ENCODE measurements around the gene GTF3C1.

Gene GTF3C1

DNA sequence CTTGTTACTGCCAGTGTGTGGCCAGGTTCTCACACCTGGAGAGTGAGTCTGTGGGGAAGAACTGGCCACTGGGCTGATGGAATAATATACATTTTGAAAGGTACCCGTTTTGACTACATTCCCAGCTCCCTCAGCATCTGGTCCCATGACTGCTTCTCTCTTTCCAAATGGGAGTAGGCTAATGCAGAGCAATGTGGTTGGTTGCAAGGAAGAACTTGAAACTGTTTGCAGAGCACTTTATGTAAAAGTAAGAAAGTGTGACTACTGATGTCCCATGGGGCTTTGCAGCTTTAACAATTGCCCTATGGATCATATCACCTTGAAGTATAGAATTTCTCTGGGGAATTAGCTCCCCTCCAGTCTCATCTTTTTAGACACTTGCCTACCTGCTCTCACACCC lies 9.2 kb upstream of the GTF3C1 start:
- DNase-seq = no peak

DNA sequence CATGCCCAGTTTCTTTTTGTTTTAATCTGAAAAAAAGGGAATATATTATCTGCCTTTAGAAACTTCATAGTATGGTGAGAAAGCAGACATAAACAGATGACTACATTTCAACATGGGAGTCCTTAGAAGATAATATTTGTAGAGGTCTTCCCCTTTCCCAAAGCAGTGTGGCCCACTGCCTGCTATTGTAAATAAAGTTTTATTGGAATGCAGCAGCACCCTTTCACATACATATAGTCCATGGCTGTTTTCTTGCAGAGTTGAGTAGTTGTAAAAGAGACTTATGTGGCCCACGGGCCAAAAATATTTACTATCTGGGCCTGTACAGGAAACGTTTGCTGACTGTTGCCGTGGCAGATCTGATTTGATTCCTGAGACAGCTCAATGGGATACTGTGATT lies 8.7 kb upstream of the GTF3C1 start:
- no peak for DNase-seq

DNA sequence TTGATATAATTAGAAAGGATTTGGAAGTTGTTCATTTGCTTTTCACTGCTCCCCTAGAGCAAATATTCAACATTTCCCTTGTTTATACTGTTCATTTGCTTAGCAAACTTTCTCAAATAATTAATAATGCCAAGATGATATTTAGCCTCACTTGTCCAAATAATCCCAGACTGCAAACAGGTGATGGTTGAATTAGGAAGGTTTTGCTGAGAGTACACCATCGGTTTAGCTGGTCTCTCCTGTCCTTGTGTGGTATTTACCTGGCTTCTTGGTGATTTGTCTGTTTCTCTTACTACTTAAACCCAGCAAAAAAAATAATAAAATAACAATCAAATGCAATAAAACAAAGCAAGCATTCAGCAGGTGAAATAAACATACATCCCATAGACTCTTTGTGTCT lies 6.8 kb upstream of the GTF3C1 start:
- no peak for DNase-seq

DNA sequence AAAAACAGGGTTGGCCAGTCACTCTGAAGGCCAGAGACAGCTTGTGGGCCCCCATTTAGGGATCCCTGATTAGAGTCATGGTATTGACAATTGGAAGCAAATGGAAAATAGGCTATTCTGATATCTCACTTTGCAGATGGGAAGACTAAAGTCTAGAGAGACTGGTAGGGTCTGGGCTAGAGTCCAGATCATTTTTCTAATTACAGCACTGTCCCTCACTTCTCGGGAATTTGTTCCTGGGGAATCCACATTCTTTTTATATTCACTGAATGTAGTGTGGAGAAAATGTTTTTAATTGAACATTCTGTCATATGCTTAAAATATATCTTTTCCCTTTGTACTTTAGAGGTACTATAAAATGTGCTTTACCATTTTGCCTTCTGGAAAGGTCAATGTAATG lies 1.3 kb upstream of the GTF3C1 start:
- no peak for DNase-seq

DNA sequence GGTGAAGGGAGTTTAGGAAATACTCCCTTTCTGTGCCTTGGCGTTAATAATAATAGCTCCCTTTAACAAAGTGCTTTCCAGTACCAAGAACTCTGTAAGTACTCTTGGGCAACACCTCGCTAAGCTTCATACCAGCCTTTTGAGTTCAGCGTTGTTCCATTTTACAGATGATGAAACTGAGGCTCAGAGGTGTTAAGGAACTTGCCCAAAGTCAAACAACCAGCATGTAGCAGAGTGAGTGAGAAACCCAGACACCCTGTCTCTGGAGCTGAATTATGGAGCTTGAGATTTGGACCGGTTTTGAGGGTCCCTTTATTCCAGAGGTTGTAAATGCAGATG lies 838 bp upstream of the GTF3C1 start:
- no peak for DNase-seq

DNA sequence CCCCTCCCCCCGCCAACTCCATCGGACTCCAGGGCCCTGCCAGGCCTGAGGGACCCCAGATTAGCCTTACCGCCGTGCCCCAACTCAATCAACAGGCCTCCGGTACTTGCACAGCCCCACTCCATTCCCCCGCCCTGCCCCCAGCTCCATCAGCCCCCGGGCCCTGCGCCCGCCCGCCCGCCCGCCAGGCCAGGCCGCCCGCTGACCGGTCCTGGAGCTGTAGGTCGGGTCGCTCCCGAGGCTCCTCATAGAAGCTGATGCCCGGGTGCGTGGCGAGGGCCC lies 308 bp downstream of the GTF3C1 start:
- no peak for DNase-seq

DNA sequence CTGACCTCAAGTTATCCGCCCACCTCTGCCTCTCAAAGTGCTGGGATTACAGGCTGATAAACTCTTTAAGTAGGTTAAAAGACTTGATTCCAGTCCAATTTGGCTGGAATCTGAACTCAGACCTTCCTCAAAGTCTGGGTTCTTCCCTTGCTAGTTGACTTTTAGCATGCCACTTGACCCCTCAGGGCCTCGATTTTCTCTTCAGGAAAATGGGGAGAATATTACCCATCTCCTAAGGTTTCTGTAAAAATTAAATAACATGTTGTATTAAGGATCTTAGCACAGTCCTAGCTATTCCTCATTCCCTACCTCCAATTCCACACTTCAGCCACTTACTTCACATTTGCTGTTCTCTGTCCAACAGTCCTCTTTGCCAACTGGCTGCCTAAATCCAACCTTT lies 1.9 kb downstream of the GTF3C1 start:
- no peak for DNase-seq

DNA sequence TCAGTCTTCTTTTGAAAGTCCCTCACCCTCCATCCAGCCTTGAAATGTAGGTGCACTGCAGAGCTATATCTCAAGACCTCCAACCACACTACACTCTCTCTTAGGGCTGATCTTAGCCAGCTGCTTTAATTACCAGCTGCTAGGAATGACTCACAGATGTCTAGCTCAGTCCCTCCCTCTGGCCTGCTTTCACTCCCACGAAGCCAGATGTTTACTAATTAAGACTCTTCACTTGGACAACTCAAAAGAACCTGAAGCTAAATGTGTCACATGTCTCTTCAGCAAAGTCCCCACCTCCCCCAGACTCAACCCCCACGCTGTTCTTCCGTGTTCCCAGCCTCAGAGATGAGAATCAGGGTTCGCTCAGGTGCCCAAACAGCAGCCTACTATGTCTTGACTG lies 2.6 kb downstream of the GTF3C1 start:
- DNase-seq = no peak

DNA sequence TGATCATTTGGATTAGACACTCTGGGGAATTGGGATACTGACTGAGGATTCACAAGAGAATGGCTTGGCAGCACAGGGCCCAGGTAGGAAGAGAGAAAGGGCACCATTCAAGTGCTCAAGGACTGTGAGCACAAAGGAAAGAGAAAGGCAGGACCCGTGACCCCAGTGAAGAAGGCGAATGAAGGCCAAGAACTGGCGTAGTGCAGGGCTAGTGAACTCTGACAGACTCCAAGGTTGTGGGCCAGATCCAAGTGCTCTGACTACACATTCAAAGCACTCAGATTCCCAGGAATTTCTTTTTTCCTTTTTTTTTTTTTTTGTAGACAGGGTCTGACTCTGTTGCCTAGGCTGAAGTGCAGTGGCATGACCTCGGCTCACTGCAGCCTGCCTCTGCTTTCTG lies 5.0 kb downstream of the GTF3C1 start:
- DNase-seq = no peak

DNA sequence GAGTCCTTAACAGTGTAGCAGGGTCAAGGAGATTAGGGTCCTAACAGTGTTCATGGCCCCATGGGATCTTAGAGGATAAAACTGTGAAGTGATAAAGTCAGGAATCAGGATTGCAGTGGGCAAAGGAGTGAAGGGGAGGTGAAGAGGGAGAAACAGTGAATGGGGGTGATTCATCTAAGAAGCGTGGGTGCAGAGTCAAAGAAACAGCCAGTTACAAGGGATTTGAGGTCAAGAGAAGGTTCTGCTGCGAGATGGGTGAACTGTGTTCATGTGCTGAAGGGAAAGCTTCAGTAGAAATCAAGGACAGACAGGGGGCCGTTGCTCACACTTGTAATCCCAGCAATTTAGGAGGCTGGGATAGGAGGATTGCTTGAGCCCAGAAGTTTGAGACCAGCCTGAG lies 5.9 kb downstream of the GTF3C1 start:
- no peak for DNase-seq

DNA sequence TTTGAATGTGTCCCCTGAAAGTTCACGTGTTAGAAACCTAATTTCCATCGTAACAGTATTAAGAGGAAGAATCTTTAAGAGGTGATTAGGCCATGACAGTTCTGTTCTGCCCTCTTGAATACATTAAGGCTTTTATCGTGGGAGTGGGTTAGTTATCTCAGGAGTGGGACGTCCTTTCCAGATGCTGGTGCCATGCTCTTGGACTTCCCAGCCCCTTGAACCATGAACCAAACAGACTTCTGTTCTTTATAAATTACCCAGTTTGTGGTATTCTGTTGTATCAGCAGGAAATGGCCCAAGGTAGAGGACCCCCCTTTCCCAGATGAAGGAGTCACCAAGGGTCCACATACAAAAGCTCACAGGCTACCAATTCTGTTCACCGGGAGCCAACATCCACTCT lies 10.1 kb downstream of the GTF3C1 start:
- no peak for DNase-seq

DNA sequence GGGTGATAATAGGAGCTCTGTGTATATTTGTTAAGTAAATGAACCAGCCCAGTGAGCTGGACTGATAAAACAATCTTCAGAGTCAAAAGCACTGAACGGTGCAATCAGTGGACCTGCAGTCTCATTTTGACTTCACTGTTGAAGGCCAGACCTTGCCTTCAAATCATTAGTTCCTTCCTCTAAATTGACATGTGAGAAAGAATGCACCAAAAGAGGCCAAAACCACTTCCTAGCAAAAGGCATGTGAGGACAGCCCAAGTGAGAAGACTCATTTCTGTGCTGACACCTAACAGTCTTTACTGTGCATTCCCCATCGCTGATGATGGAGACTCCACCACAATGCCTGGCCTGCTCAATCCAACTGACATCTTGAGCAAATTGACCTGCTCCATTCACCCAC lies 10.6 kb downstream of the GTF3C1 start:
- no peak for DNase-seq

DNA sequence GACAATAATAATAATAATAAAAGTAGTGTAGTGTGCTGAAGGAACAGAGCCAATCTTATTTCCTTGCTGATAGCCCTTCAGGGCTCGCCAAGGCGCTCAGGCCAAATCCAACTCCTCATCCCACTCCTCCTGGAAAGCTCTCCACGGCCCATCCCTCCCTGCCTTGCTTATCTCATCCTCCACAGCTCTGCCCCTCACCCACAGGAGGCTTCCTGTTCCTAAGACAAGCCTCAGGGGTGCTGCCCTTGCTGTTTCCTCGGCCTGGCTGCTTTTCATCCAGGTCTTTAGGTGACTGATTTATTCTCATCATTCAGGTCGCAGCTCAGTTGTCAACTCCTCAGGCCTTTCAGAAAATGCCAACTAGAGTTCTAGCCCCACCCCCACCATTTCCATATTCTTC lies 11.2 kb downstream of the GTF3C1 start:
- DNase-seq = no peak

DNA sequence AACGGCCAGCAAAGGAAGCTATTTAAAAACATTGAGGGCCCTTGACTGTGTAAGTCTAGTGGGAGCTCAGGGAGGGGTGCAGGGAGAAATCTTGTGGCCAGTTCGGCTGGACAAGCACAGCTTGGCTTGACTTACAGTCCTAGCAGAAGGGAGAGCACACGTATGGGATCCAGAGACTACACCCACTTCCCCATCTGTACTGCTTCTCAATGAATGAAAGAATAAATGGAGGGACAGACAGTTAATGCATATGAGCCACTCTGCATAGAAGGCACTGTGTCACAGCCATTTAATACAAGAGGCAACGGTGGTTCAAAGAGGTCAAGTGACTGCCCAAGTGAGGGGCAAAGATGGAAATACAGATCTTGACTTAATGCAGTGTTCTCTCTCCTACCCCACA lies 15.5 kb downstream of the GTF3C1 start:
- DNase-seq = no peak

DNA sequence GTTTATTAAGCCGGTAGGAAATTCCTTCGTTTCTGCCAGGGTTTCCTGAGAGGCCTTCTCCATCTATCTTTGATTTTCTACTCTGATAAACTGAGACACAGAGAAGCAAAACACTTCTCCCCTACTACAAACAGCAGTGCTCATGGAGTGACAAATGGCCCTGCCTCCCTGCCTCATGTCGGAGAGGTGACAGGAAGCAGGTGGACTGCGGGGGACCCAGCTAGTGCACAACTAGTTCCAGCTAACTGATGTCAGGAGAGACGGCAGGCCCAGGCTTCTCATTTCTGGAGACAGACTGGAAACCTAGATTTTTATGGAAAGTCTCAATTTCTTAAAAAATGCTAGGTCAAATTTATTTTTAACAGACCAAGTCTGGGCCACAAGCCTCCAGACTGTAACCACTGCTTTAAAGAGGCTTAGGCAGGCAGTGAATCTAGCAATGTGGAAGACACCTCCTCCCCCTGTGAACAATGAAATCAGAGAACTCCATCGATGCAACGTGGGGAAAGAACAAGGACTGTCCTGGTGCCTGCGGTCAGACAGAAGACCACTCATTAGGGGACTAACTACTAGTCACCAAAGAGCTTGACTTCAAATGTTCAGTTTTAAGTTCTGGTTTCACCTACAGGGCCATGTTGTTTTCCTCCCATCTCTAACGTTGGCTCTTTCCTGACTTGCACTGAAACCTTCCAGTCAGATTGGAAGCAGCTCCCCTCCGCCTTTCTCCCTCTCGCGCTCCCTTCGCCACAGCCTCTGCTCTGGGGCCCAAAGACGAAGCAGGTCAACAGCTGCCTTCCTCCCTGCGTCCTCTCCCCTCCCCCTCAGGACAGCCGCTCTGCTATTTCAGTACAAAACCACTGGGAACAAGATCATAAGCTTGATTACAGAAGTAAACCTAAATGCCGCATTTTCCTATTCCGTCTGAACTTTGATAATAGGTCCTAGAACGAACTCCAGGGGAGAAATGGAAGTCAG lies 17.6 kb downstream of the GTF3C1 start:
- DNase-seq = no peak

DNA sequence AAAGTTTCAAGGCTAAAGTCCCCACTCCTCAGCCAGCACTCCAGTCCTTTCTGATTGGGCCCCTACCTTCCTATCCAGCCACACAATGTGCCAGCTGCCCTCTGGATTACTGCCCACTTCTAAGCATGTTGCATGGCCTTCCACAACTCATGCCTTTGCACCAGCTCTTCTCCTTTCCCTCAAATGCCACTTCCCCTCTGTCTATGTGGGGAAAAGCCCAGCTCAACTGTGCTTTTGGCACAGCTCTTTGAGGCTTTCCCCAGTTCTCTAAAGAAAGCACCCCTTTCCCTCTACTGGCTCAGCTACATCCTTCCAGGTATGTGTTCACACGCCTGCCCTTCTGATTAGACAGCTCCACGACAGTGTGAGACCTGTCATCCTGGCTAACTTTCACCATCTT lies 18.5 kb downstream of the GTF3C1 start:
- DNase-seq = no peak

DNA sequence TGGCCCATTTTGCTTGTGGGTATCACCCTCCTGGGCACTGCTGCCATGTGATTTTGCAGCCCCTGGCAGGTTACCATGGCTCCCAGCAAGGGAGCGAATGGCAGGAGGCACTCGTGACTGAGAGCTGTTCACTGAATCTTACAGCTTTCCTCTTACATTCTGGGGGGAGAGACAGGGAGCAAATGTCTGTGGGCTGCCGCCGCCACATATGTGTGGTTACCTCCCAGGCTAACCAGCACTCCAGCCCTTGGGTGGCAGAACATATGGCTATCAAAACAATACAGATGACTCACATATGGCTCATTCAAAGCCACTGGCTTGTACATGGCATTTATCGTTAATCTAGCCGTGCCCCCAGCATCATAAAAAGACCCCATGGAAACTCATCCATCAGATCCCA lies 19.8 kb downstream of the GTF3C1 start:
- DNase-seq = no peak

DNA sequence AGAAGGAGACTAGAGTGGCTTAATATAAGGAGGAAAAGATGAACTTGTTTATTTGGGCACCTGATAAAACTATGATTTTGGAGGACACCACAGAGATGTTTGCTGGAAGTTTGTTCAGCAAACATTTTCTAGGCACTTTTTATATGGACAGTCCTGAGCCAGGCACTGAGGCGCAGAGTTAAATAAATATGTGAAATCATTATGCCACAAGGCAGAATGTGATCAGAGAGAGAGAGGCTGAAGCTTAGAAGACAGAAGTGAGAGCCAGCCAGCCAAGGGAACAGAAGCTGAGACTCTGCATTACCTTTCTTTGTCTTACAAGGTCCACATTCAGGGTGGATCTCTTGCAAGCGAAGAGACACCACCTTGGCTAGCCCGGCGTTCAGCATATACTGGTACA lies 21.4 kb downstream of the GTF3C1 start:
- DNase-seq = no peak

DNA sequence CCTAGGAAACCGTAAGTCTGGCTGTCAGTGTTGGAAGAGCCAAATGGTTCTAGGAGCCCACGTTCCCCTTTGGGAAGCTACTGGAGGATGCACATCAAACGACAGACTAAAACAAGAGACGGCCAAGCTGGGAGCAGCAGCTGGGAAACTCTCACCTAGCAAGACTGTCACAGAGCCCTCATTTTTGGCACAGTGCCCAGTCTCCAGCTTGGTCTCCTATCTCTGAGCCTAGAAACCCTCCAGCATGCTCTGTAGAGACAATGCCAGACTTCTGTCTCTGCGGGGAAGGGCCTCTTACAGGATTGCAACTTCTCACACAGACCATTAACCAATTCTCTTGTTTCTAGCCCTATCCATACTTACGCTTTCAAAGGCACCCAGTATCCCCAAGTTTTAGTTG lies 23.5 kb downstream of the GTF3C1 start:
- no peak for DNase-seq

DNA sequence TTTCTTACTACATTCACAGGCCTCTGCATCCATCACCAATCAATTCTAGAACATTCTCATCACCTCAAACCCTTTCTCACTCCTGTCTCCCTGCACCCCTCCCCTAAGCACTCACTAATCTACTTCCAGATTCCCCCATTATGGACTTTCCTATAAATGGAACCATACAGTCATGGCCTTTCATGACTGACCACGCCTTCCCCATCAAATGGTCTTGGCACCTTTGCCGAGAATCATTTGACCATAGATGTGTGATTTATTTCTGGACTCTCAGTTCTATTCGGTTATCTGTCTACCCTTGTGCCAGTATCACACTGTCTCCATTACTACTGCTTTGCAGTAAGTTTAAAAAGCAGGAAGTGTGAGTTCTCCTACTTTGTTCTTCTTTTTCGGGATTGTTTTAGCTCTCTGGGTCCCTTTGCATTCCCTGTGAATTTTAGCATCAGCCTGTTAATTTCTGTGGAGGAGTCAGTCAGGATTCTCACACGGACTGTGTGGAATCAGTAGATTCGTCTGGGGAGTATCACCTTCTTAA lies 27.5 kb downstream of the GTF3C1 start:
- DNase-seq = no peak

DNA sequence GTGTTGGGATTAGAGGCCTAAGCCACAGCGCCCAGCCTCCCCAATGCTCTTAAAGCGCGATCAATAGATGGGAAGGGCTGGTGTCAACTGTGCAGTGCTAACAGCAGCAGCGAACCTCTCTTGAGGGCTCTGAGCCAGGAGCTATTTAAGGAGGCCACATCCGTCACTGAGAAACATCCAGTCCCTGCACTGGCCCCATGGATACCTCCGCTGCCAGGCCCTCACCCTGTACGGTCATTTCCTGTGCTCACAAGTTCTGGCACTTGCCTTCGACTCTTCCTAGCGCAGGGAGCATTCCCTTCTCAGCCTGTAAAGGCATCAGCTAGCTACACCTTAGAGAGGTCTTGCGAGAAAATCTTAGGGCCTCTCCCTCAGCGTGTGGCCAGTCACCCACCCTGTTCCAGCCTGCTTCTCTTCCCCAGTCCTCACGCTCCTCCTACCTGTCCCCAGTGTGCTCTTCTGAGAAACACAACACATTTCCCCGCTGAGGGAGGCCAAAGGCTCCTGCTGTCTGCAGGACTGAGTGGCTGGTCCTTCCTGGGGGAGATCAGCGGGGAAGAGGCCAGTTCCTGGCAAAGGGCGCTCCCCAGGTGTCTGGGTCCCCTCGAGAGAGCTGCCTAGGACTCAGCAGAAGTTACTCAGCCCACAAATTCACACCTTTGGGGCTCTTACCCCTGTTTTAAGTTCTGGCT lies 28.6 kb downstream of the GTF3C1 start:
- DNase-seq = no peak

DNA sequence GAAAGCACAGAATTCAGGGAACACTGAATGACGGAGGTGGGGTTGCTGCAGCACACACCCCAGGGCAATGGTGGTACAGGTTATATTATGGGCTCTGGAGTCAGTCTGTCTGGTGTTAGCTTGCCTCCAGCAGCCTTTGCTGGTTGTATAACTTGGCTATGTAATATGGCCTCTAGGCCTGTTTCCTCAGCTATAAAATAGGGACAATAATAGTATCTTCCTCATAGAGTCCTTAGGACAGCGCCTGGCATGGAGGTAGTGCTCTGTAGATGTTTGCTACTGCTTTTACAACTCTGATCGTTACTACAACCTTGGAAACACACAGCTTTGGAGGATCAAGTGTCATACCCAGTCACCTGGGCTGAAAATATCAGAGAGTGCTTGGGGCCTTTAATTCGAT lies 31.5 kb downstream of the GTF3C1 start:
- no peak for DNase-seq

DNA sequence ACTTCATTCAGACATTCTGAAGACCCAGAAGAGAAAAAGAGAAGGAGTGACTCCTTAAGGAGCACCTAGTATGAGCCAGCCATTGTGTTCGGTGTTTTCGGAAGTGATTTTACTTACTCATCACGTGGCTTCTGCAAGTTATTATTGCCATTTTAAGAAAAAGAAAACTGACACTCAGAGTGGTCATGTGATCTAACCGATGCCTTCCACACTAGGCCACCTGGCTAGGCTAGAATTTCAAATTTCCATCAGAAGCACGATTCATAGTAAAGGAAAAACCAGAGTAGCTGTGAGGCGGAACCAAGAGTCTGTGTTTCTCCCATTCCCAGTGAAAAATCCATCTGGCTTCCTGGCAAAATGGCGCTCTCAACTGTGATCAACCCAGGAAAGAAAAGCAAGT lies 32.0 kb downstream of the GTF3C1 start:
- no peak for DNase-seq

DNA sequence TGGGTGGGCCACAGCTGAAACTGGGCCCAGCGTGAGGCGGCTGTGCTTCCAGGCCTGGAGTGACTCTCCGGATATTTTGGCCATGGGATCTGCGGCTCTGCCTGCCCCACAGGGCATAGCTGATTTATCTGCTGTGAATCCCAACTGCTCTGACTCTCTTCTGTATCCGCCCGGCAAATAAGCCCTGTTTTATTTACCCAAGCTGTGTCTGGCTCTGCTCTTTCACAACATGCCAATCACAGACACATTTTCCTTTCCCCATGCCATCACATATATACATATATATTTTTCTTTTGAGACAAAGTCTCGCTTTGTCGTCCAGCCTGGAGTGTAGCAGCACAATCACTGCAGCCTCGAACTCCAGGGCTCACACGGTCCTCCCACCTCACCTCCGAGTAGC lies 33.3 kb downstream of the GTF3C1 start:
- no peak for DNase-seq
